Measurements from ENCODE around the gene RFLNA.
"Not testable (repeated sequence)": the region's sequence is repeated elsewhere in the genome, so short reads cannot be mapped to it uniquely, and the experiment has no call there.

The RFLNA gene

DNA sequence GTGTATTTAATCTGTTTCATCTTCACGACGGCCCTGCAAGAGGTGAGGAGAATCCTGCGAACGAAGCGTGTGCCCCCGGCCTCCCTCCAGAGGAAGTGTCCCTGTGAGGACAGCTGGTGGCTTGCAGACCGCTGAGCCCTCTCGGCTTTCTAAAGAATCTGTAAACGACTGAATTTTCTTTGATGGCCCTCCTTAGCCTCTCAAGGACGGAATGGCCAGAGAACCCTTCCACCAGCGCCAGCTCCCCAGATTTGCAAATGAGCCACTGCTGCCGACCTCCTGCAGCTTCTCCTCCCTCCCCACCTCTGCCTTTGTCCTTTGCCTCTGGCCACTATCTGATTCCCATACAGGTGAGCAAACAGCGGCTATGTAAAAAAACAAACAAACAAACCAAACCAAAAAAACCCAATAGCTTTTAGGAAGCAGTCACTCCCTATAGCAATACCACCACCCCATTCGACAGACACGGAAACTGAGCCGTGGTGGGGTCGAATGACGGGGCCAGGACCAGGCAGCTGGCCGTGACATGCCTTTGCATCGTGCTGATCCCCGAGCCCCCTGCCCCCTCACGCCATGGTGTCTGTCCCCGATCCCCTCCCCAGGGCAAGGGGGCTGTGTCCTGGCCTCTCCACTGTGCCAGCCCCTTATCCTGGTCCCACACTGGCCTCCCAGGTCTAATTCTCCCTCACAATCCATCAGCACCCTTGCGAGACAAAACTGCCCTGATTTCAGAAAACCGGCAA is 23.6 kb downstream of the RFLNA start:
- Histone ChIP-seq H3K27me3 (replicated peaks; ENCODE audit: control insufficient read depth, insufficient read depth, low read length, poor library complexity, severe bottlenecking) (no peaks in the 10 kb centered on the region), H3K4me1 (ENCODE audit: control insufficient read depth, insufficient read depth, low read length, poor library complexity, severe bottlenecking) (no peaks in the 10 kb centered on the region), H3K27ac (ENCODE audit: insufficient read depth, low read length, poor library complexity, severe bottlenecking) (no peak overlapping the region), H3K9me3 (ENCODE audit: control insufficient read depth, low read length) (peaks cover under 1% of the 10 kb centered on the region), H3K36me3 (ENCODE audit: control insufficient read depth, insufficient read depth, low read length) (peaks cover under 1% of the 10 kb centered on the region), H3K4me3 (ENCODE audit: insufficient read depth, low read depth, low read length, poor library complexity, severe bottlenecking) (no peak overlapping the region)
- no peak for DNase-seq

DNA sequence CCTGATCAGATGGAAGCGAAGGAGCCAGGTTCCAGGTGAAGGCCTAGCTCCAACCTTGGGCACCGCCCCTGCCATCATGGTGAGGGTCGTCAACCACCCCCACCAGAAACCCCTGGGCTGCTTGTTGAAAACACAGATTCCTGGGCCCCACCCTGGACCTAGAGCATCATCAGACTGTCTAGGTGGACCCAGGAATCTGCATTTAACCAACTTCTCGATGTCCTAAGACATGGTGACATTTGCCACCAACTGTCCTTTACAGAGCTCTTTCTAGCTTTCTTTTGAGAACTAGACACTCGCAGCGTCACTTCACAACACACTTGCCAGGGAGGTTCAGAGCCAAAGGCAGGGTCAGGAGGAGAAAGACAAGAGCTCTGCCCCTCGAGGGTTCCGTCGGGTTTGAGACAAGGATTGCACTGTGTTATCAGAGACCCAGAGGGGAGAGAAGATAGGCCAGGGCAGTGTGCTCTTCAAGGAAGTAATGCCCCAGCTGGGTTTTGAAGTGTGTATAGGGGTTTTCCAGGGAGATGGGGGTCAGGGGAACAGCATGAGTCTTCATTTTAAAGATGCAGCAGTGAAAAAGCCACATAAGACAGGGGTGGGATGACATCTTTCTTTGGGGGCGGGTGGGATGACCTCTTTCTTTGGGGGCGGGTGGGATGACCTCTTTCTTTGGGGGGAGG is 24.6 kb downstream of the RFLNA start:
- DNase-seq, result no peak
- Histone ChIP-seq H3K4me1 (ENCODE audit: control insufficient read depth, insufficient read depth, low read length, poor library complexity, severe bottlenecking) (no peaks in the 10 kb centered on the region), H3K27me3 (replicated peaks; ENCODE audit: control insufficient read depth, insufficient read depth, low read length, poor library complexity, severe bottlenecking) (no peaks in the 10 kb centered on the region), H3K9me3 (ENCODE audit: control insufficient read depth, low read length) (peaks cover 8% of the 10 kb centered on the region), H3K36me3 (ENCODE audit: control insufficient read depth, insufficient read depth, low read length) (peaks cover 11% of the 10 kb centered on the region), H3K27ac (ENCODE audit: insufficient read depth, low read length, poor library complexity, severe bottlenecking) (no peak overlapping the region), H3K4me3 (ENCODE audit: insufficient read depth, low read depth, low read length, poor library complexity, severe bottlenecking) (no peak overlapping the region)

DNA sequence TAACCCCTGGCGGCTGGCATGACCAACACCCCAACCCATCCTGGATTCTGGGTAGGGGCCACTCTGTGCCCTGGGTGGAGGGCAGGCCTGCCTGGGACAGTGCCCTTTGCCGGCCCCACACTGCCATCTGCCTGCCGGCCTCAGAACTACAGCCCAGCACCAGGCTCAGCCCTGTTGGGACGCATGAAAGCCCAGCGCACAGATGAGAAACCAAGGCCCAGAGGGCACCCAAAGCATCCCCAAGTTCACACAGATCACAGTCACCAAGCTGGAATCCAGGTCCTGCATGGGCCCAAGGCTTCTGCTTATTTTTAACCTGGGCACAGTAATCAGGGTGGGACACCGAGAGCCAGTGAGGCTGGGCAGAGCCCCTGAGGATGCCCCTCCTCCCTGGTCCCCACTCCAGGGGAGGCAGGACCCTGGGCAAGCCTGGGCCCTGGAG is 26.2 kb downstream of the RFLNA start:
- DNase-seq, result peak in 2 of 3 donors; percentile 12 to 13
- H3K27me3 ChIP-seq (replicated peaks; ENCODE audit: control insufficient read depth, insufficient read depth, low read length, poor library complexity, severe bottlenecking), result no peaks in the 10 kb centered on the region
- H3K4me3 ChIP-seq (ENCODE audit: insufficient read depth, low read depth, low read length, poor library complexity, severe bottlenecking), result no peak overlapping the region
- H3K36me3 ChIP-seq (ENCODE audit: control insufficient read depth, insufficient read depth, low read length), result peaks cover 25% of the 10 kb centered on the region
- peaks cover 8% of the 10 kb centered on the region for H3K9me3 ChIP-seq (ENCODE audit: control insufficient read depth, low read length)
- no peaks in the 10 kb centered on the region for H3K4me1 ChIP-seq (ENCODE audit: control insufficient read depth, insufficient read depth, low read length, poor library complexity, severe bottlenecking)
- no peak overlapping the region for H3K27ac ChIP-seq (ENCODE audit: insufficient read depth, low read length, poor library complexity, severe bottlenecking)

GRCh38 chr12:124321556-124322270 is 26.8 kb downstream of the RFLNA start:
- no peaks in the 10 kb centered on the region for H3K4me1 ChIP-seq (ENCODE audit: control insufficient read depth, insufficient read depth, low read length, poor library complexity, severe bottlenecking)
- H3K27ac ChIP-seq (ENCODE audit: insufficient read depth, low read length, poor library complexity, severe bottlenecking), result no peak overlapping the region
- no peaks in the 10 kb centered on the region for H3K27me3 ChIP-seq (replicated peaks; ENCODE audit: control insufficient read depth, insufficient read depth, low read length, poor library complexity, severe bottlenecking)
- H3K9me3 ChIP-seq (ENCODE audit: control insufficient read depth, low read length), result peaks cover 8% of the 10 kb centered on the region
- no peak overlapping the region for H3K4me3 ChIP-seq (ENCODE audit: insufficient read depth, low read depth, low read length, poor library complexity, severe bottlenecking)
- no peak for DNase-seq
- peaks cover 31% of the 10 kb centered on the region for H3K36me3 ChIP-seq (ENCODE audit: control insufficient read depth, insufficient read depth, low read length)

- no peak for DNase-seq
- H3K36me3 ChIP-seq (ENCODE audit: control insufficient read depth, insufficient read depth, low read length), result peaks cover 35% of the 10 kb centered on the region
- no peak overlapping the region for H3K27ac ChIP-seq (ENCODE audit: insufficient read depth, low read length, poor library complexity, severe bottlenecking)
- H3K27me3 ChIP-seq (replicated peaks; ENCODE audit: control insufficient read depth, insufficient read depth, low read length, poor library complexity, severe bottlenecking), result no peaks in the 10 kb centered on the region
- no peak overlapping the region for H3K4me3 ChIP-seq (ENCODE audit: insufficient read depth, low read depth, low read length, poor library complexity, severe bottlenecking)
- H3K9me3 ChIP-seq (ENCODE audit: control insufficient read depth, low read length), result peaks cover 8% of the 10 kb centered on the region
- no peaks in the 10 kb centered on the region for H3K4me1 ChIP-seq (ENCODE audit: control insufficient read depth, insufficient read depth, low read length, poor library complexity, severe bottlenecking)
Observed at GRCh38 chr12:124322271-124322998, 27.5 kb downstream of the RFLNA start.

DNA sequence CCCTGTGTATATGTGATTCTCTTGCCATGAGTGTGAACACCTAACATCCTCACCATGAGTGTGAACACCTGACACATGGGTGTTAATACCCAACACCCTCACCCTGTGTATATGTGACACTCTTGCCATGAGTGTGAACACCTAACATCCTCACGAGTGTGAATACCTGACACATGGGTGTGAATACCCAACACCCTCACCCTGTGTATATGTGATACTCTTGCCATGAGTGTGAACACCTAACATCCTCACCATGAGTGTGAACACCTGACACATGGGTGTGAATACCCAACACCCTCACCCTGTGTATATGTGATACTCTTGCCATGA is 28.1 kb downstream of the RFLNA start:
- H3K4me1 ChIP-seq (ENCODE audit: control insufficient read depth, insufficient read depth, low read length, poor library complexity, severe bottlenecking); H3K9me3 ChIP-seq (ENCODE audit: control insufficient read depth, low read length); H3K27ac ChIP-seq (ENCODE audit: insufficient read depth, low read length, poor library complexity, severe bottlenecking); H3K27me3 ChIP-seq (replicated peaks; ENCODE audit: control insufficient read depth, insufficient read depth, low read length, poor library complexity, severe bottlenecking); DNase-seq; H3K4me3 ChIP-seq (ENCODE audit: insufficient read depth, low read depth, low read length, poor library complexity, severe bottlenecking): not testable (repeated sequence)
- peaks cover 35% of the 10 kb centered on the region for H3K36me3 ChIP-seq (ENCODE audit: control insufficient read depth, insufficient read depth, low read length)

- Histone ChIP-seq H3K27ac (ENCODE audit: insufficient read depth, low read length, poor library complexity, severe bottlenecking) (no peak overlapping the region), H3K36me3 (ENCODE audit: control insufficient read depth, insufficient read depth, low read length) (peaks cover 44% of the 10 kb centered on the region), H3K4me3 (ENCODE audit: insufficient read depth, low read depth, low read length, poor library complexity, severe bottlenecking) (no peak overlapping the region), H3K27me3 (replicated peaks; ENCODE audit: control insufficient read depth, insufficient read depth, low read length, poor library complexity, severe bottlenecking) (no peaks in the 10 kb centered on the region), H3K9me3 (ENCODE audit: control insufficient read depth, low read length) (peaks cover 8% of the 10 kb centered on the region), H3K4me1 (ENCODE audit: control insufficient read depth, insufficient read depth, low read length, poor library complexity, severe bottlenecking) (no peaks in the 10 kb centered on the region)
- DNase-seq, result no peak
Observed at GRCh38 chr12:124323771-124324530, 29.1 kb downstream of the RFLNA start.

DNA sequence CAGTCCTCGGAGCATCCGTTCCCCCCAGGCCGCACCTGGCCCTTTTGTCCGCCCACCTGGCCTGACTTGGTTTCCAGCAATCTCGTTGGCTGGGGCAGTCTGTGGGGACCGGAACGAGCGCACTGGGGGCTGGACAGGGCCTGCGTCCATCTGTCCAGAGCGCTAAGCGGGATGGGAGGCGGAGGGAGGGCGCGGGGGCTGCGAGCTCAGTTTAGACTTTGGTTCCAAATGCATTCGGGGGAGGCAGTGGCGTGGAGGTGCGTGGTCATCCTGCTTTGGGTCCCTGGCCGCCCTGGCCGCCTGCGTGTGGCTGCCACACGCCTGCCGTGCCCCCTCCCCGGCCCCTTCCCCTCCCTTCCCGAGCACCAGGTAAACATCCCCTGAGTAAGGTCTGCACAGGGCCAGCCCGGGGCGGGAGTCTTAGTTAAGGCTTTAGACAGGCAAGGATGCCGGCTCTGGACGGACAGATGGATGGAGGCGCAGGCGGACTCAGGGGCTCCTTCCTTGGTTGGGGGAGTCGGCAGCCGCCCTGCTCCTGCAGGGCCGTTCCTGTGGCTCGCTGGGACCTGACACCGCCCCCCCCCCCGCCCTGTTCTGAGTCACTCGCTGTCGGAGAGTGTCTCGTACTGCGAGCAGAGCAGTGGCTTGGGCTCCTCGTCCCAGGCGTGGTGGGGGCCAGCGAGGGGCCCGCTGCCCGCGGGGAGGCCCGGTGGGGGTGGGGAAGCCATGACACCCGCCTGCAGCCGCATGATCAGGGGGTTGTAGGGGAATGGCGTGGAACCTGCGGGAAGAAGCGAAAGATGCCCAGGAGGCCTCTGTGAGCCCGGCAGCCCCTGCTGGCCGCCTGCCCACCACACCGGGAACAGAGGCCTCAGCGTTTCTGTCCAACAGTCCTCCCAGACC is 30.2 kb downstream of the RFLNA start:
- peaks cover 45% of the 10 kb centered on the region for H3K36me3 ChIP-seq (ENCODE audit: control insufficient read depth, insufficient read depth, low read length)

GRCh38 chr12:124326104-124326503 is 31.2 kb downstream of the RFLNA start:
- no peaks in the 10 kb centered on the region for H3K4me1 ChIP-seq (ENCODE audit: control insufficient read depth, insufficient read depth, low read length, poor library complexity, severe bottlenecking)
- no peak overlapping the region for H3K4me3 ChIP-seq (ENCODE audit: insufficient read depth, low read depth, low read length, poor library complexity, severe bottlenecking)
- H3K27me3 ChIP-seq (replicated peaks; ENCODE audit: control insufficient read depth, insufficient read depth, low read length, poor library complexity, severe bottlenecking), result no peaks in the 10 kb centered on the region
- H3K36me3 ChIP-seq (ENCODE audit: control insufficient read depth, insufficient read depth, low read length), result peaks cover 52% of the 10 kb centered on the region
- H3K27ac ChIP-seq (ENCODE audit: insufficient read depth, low read length, poor library complexity, severe bottlenecking), result no peak overlapping the region
- H3K9me3 ChIP-seq (ENCODE audit: control insufficient read depth, low read length), result peaks cover 8% of the 10 kb centered on the region
- no peak for DNase-seq

More for the DNA sequence above, 30.2 kb downstream of the RFLNA start:
- no peaks in the 10 kb centered on the region for H3K4me1 ChIP-seq (ENCODE audit: control insufficient read depth, insufficient read depth, low read length, poor library complexity, severe bottlenecking)
- no peaks in the 10 kb centered on the region for H3K27me3 ChIP-seq (replicated peaks; ENCODE audit: control insufficient read depth, insufficient read depth, low read length, poor library complexity, severe bottlenecking)
- no peak for DNase-seq
- H3K4me3 ChIP-seq (ENCODE audit: insufficient read depth, low read depth, low read length, poor library complexity, severe bottlenecking), result no peak overlapping the region
- H3K9me3 ChIP-seq (ENCODE audit: control insufficient read depth, low read length), result peaks cover 8% of the 10 kb centered on the region
- H3K27ac ChIP-seq (ENCODE audit: insufficient read depth, low read length, poor library complexity, severe bottlenecking), result no peak overlapping the region

Data from effector memory CD4-positive, alpha-beta T cell (primary cell).